AG09309 (cell line): ENCODE results near the gene IPO7.
"Not testable (repeated sequence)": the region's sequence is repeated elsewhere in the genome, so short reads cannot be mapped to it uniquely, and the experiment has no call there.

Source experiments
- DNase-seq: peaks from one replicate; pipeline ENCODE4 v3.0.0-alpha.2; 2010; ENCODE audit warnings: low read depth
- H3K4me3 ChIP-seq: 2 replicates; pipeline ENCODE4 v1.5.1; 2011; ENCODE audit warnings: mild to moderate bottlenecking, low read depth, low read length, moderate library complexity; ENCODE audit not compliant: control insufficient read depth
- TF ChIP-seq, protein P1 (sequence below): IDR thresholded peaks from 2 replicates; pipeline ENCODE4 v1.5.1; 2011; ENCODE audit warnings: mild to moderate bottlenecking, low read depth, low read length, inconsistent platforms; ENCODE audit not compliant: insufficient read depth, control insufficient read depth; ENCODE audit errors: missing control alignments

Gene IPO7

GRCh38 chr11:9399466-9399865 lies 15.0 kb downstream of the IPO7 start:
- TF ChIP-seq, protein P1, sequence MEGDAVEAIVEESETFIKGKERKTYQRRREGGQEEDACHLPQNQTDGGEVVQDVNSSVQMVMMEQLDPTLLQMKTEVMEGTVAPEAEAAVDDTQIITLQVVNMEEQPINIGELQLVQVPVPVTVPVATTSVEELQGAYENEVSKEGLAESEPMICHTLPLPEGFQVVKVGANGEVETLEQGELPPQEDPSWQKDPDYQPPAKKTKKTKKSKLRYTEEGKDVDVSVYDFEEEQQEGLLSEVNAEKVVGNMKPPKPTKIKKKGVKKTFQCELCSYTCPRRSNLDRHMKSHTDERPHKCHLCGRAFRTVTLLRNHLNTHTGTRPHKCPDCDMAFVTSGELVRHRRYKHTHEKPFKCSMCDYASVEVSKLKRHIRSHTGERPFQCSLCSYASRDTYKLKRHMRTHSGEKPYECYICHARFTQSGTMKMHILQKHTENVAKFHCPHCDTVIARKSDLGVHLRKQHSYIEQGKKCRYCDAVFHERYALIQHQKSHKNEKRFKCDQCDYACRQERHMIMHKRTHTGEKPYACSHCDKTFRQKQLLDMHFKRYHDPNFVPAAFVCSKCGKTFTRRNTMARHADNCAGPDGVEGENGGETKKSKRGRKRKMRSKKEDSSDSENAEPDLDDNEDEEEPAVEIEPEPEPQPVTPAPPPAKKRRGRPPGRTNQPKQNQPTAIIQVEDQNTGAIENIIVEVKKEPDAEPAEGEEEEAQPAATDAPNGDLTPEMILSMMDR: no peak
- H3K4me3 ChIP-seq: no peak overlapping the region
- no peak for DNase-seq

DNA sequence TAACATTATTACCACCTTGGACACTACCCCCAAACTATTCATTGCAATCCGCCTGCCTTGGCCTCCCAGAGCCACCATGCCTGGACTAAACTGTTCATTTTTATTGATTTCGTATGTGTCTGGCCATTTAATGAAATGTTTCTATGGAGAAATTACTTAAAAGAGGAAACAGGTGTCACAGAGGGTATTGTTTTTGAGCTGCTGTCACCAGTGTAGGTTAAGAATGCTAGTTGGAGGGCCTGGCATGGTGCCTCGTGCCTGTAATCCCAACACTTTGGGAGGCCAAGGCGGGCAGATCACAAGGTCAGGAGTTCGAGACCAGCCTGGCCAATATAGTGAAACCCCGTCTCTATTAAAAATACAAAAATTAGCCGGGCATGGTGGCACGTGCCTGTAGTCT lies 17.4 kb downstream of the IPO7 start:
- H3K4me3 ChIP-seq: not testable (repeated sequence)

GRCh38 chr11:9428706-9429105 lies 44.3 kb downstream of the IPO7 start:
- H3K4me3 ChIP-seq: no peak overlapping the region
- TF ChIP-seq, protein P1: no peak
- DNase-seq: no peak

More for the DNA sequence above, 17.4 kb downstream of the IPO7 start:
- DNase-seq: not testable (repeated sequence)

DNA sequence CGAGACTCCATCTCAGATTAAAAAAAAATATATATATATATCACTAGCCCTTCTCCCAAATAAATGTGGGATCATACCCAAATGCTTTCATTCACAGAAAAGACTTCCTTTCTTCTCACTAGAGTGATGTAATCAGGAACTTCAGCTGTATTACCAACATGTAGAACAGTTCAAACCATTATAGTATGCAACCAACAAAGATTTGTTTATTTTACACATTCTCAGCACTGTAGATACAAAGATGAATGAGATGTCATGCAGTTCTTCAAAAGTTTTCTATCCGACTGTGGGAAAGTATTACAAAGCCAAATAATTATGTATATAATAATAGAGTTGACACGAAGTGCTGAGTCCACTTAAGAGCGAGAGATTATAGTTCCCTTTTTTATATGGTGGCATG lies 54.2 kb downstream of the IPO7 start:
- DNase-seq: no peak
- no peak overlapping the region for H3K4me3 ChIP-seq
- TF ChIP-seq, protein P1: no peak

DNA sequence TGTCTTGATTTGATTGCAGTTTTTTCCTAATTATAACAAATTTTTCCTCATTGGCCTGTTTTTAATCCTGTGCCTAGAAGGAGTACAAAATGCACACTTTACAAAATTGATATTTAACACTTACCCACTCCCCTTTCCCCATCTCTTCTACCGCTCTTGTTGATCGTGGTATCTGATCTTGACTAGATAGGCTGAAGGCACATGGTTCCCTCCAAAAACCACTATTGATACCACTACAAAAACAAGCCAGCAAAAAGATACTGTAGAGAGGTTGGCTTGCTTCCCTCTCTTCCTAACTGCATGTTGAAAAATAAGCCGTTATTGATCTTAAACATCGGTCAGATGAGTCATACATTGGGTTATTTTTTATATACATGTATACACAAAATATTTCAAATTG lies 61.8 kb downstream of the IPO7 start:
- no peak for DNase-seq
- TF ChIP-seq, protein P1: no peak
- H3K4me3 ChIP-seq: no peak overlapping the region

DNA sequence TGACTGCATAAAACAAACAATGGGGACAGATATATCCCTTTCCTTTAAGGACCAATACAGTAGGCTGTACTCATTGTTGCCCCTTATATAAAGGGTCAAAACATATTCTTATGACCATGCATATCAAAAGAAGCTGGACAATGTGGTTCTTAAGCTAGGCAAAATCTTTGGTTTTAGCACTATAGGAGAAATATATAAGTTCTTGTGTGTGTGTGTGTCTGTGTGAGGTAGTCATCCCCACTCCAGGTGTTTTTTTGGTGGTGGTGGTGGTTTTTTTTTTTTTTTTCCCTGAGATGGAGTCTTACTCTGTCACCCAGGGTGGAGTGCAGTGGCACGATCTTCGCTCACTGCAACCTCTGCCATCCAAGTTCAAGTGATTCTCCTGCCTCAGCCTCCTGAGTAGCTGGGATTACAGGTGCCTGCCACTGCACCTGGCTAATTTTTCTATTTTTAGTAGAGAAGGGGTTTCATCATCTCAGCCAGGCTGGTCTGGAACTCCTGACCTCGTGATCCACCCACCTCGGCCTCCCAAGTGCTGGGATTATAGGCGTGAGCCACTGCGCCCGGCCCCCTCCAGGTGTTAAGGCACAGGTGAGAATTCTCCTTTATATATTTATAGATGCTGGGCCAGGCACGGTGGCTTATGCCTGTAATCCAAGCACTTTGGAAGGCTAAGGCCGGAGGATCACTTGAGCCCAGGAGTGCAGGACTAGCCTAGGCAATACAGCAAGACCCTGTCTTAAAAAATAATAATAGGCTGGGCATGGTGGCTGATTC lies 64.3 kb downstream of the IPO7 start:
- DNase-seq: no peak
- H3K4me3 ChIP-seq: no peak overlapping the region
- TF ChIP-seq, protein P1: no peak

- not testable (repeated sequence) for H3K4me3 ChIP-seq, DNase-seq
These were observed 67.6 kb downstream of the IPO7 start for GRCh38 chr11:9452023-9452422.

- no peak overlapping the region for H3K4me3 ChIP-seq
- no peak for DNase-seq
- TF ChIP-seq, protein P1: no peak
These were observed 71.3 kb downstream of the IPO7 start for GRCh38 chr11:9455722-9456121.
